NOMO-1 treated with dmso at 0.1 percent for 144 hours (cell line): ENCODE data around the gene TEX19.
"Not testable (repeated sequence)": the region's sequence is repeated elsewhere in the genome, so short reads cannot be mapped to it uniquely, and the experiment has no call there.

Experiments used
- DNase-seq: peaks from one replicate; lab custom pipeline; 2025; ENCODE audit not compliant: unreplicated experiment; lab: John Stamatoyannopoulos, UW

Gene TEX19

GRCh38 chr17:82334622-82335394 is 24.2 kb upstream of the TEX19 start:
- DNase-seq: peak; percentile 11

- no peak for DNase-seq
These were observed 20.0 kb upstream of the TEX19 start for GRCh38 chr17:82338858-82339633.

- DNase-seq: no peak
These were observed 19.1 kb upstream of the TEX19 start for GRCh38 chr17:82339634-82340580.

GRCh38 chr17:82342361-82343079 is 16.5 kb upstream of the TEX19 start:
- DNase-seq: no peak

DNA sequence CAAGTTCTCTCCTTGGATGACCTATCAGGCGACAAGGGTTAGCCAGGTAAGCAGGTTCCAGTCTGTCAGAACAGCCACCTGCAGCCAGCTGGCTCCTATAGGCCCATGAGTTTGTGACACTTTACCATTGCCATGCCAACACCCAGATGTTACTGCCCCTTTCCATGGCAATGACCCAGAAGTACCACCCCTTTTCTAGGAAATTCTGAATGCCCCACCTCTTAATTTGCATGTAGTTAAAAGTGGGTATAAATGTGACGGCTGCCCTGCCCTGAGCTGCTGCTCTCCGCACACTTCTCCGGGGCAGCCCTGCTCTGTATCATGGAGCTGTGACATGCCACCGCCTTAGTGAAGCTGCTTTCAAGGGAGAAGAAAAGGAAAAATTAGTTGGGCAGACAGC is 15.5 kb upstream of the TEX19 start:
- DNase-seq: no peak

- DNase-seq: no peak
These were observed 14.7 kb upstream of the TEX19 start for GRCh38 chr17:82344175-82344907.

GRCh38 chr17:82345151-82345976 is 13.7 kb upstream of the TEX19 start:
- DNase-seq: no peak

- DNase-seq: no peak
These were observed 12.4 kb upstream of the TEX19 start for GRCh38 chr17:82346342-82347300.

GRCh38 chr17:82347994-82348393 is 11.1 kb upstream of the TEX19 start:
- DNase-seq: not testable (repeated sequence)

DNA sequence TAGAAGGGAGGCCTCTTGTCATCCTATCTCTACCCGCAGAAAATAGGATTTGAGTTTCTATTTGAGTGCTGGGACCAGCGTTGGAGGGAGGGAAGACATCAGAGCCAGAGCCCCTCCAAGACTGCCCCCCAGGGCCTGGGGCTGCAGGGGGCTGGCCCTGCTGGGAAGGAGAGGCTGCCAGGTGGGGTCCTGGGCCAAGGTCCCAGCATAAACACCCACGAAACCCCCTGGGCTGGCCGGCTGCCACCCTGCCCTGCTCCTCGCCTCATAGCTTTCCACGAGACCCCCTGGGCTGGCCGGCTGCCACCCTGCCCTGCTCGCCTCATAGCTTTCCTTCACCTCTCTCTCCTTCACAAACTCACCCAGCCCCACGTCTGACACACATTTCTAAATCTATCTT is 10.6 kb upstream of the TEX19 start:
- no peak for DNase-seq

DNA sequence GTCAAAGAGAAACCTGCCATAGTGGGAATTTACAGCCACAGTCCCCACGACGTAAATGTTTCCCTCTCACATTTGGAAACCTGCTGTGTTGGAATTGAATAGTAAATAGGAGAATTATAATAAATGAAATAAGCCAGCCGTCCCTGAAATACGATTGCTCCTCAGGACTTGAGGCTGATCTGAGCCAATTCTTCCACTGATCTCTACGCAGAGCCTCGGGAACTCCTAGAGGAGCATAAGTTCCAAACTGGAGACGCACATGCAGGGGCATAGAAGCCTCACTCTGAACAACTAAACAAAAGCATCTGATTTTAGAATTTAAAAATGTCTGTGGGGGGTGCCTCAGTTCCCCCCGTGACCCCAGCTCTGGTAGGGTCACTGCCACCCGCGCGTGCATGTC is 10.2 kb upstream of the TEX19 start:
- no peak for DNase-seq

- no peak for DNase-seq
These were observed 9.8 kb upstream of the TEX19 start for GRCh38 chr17:82349287-82349701.

- no peak for DNase-seq
These were observed 8.6 kb upstream of the TEX19 start for GRCh38 chr17:82350182-82351030.

- DNase-seq: no peak
These were observed 7.8 kb upstream of the TEX19 start for GRCh38 chr17:82351254-82351712.

DNA sequence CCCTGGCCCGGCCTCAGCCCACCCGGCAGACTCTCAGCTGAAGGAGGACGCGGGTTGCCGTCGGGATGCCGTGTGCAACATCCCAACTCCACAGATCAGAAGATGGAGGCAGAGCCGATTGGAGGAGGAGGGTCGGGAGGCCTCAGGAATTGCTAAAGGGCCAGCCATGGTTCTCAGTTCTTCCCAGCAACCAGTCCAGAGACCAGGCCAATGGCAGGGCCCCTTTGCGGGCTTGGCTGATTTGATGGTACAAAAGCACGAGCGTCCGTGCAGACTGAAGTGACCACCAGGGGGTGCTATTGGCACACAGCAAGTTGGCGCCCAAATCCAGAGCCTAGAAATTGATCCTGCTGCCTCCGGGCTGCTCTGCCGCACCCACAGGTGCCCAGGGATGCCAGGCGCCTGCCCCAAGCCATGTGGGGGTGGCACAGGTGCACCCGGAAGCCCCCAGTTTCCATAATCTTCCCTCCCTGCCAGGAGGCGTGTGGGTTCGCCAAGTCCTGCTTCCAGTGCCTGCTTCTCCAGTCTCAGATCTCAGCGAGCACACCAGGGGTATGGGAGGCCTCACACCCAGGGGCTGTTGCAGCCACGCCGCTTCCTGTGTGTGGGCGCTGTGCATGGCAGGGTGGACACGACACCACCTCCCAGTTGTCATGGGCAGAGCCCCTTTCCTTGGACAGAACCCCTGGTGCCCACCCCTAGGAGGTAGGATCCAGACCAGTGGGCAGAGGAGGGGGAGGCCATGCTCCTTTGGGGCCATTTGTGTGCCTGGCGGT is 7.1 kb upstream of the TEX19 start:
- peak; percentile 39 for DNase-seq

DNA sequence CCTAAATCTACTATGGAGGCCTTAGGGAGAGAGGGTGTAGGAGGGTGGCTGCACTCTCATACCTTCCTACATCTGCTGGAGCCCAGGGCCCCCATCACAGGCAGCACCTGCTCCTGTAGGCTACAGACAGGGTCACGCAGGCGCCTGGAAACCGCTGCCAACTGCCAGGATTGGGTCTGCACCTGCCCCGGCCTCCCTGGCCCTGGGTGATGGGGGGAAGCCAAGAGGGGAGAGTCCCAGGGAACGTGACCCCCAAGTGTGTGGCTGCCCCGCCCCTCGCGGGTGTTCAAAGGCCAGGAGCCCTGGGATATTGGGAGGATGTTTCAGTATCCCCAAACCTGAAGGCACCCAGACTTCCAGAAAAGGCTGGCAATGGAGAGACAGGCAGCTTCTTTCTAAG is 5.6 kb upstream of the TEX19 start:
- DNase-seq: no peak
